ENCODE results near the gene DOK7. TPM values are rescaled to one million over a fixed set of nuclear protein-coding genes. Genes with fewer than 3 reads are reported as not detected.

Gene DOK7
- total and polyA plus RNA-seq, 2 of the 4 experiments (the other 2 are of a cell fraction) = not detected

DNA sequence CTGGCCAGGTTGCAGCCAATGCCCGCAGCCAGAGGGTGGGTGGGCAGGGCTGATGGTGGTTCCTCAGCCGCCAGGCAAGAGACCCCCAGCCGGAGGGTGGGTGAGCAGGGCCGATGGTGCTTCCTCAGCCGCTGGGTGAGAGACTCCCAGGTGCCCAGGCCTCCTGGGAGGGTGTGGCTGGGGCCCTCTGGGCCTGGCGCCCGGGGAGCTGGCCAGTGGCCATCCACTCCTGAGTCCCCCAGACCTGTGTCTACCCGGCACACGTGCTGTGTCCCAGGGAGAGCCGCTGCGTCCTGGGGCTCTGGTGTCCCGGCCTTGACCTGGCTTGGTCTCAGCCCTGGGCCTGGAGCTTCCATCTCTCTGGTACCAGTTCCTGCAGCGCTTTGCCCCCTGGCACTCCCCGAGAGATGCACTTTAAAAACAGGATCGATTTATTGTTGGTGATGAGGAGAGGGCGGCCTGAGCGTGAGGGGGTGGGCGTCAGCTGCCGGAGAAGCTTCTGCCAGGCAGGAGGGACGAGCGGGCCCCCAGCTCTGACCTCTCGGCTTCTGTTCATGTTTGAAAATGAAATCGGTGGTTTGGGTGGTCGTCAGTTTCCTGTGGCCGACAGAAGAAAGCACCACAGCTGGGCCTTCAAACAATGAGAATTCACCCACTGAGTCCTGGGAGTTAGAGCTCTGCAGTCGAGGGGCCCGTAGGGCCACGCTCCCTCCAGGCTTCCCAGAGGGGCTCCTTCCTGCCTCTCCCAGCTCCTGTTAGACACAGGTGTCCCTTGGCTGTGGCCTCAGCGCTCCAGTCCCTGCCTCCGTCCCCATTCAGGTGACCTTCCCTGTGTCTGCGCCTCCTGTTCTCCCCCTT, 6.5 kb downstream of the DOK7 start:
- DNase-seq (no peak), ATAC-seq (ENCODE audit: low read depth) (no peak)
- BruUV-seq (replicated peaks) = no TSS peak
- H4K8ac ChIP-seq (ENCODE audit: low read depth in 2 of 2, low read length in 2 of 2) = no peak overlapping the region
- H3K9me3 ChIP-seq (ENCODE audit: control insufficient read depth, insufficient read depth, low read length) = no peaks in the 10 kb centered on the region
- H2BK20ac ChIP-seq (ENCODE audit: low read depth, low read length) = no peak overlapping the region
- 0 out of 2 replicates have a peak, but pooled peaks cover 8% of the 10 kb centered on the region for H4K20me1 ChIP-seq (ENCODE audit: insufficient read depth, low read length)
- peaks cover 35% of the 10 kb centered on the region; the same call in 1 of the 2 replicates for H3K27me3 ChIP-seq (ENCODE audit: control insufficient read depth, insufficient read depth, low read length)
- dilution Hi-C loops (cut with HindIII; ENCODE audit: low sequenced_read_pairs, unreplicated experiment) (no loop called here), in situ Hi-C loops (cut with MboI; ENCODE audit: low sequenced_read_pairs) (no loop called here), intact Hi-C loops (cut with micrococcal nuclease) (no loop called here)
- no peak overlapping the region for H3K27ac ChIP-seq (ENCODE audit: insufficient read depth, low read length)
- H3K23ac ChIP-seq (ENCODE audit: low read depth, low read length) = no peak overlapping the region
- H3K9ac ChIP-seq (ENCODE audit: low read depth, low read length) = no peak overlapping the region
- 54% methylated on average over 14 of the region's 31 CpGs; no CpG with 5 or more reads in 1 of the 2 experiments for WGBS, 2 experiments (ENCODE audit: extremely low coverage in 2 of 2, insufficient read length in 1 of 2)
- H3K79me1 ChIP-seq (ENCODE audit: low read depth in 1 of 2, low read length in 2 of 2) = no peaks in the 10 kb centered on the region
- H3K14ac ChIP-seq (replicated peaks; ENCODE audit: low read depth, low read length) = no peak overlapping the region
- ChIA-PET POLR2A (ENCODE audit: unreplicated experiment) (no interaction called here), CTCF (no interaction called here)
- H2BK5ac ChIP-seq (ENCODE audit: low read depth, low read length, poor library complexity, severe bottlenecking) = no peak overlapping the region
- no peak overlapping the region for H2BK120ac ChIP-seq (ENCODE audit: low read depth, low read length)
- no peak overlapping the region for H3K4me3 ChIP-seq (ENCODE audit: insufficient read depth, low read depth, low read length)
- H3K4me1 ChIP-seq (ENCODE audit: control insufficient read depth, insufficient read depth, low read length) = no peaks in the 10 kb centered on the region
- no peak overlapping the region for H3K56ac ChIP-seq (ENCODE audit: extremely low read depth, insufficient read depth, low read length)
- no peak for TF ChIP-seq MXI1 (IDR thresholded peaks at IDR 0.05; ENCODE audit: borderline replicate concordance, low read depth, low read length)
- TF ChIP-seq, protein P1, sequence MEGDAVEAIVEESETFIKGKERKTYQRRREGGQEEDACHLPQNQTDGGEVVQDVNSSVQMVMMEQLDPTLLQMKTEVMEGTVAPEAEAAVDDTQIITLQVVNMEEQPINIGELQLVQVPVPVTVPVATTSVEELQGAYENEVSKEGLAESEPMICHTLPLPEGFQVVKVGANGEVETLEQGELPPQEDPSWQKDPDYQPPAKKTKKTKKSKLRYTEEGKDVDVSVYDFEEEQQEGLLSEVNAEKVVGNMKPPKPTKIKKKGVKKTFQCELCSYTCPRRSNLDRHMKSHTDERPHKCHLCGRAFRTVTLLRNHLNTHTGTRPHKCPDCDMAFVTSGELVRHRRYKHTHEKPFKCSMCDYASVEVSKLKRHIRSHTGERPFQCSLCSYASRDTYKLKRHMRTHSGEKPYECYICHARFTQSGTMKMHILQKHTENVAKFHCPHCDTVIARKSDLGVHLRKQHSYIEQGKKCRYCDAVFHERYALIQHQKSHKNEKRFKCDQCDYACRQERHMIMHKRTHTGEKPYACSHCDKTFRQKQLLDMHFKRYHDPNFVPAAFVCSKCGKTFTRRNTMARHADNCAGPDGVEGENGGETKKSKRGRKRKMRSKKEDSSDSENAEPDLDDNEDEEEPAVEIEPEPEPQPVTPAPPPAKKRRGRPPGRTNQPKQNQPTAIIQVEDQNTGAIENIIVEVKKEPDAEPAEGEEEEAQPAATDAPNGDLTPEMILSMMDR (conservative IDR thresholded peaks at IDR 0.05; ENCODE audit: low read depth, low read length) = no peak
- no peak for TF ChIP-seq BHLHE40 (IDR thresholded peaks at IDR 0.05; ENCODE audit: low read depth, low read length)
- TF ChIP-seq MAZ (IDR thresholded peaks at IDR 0.05; ENCODE audit: borderline replicate concordance, low read depth, low read length) = no peak
- TF ChIP-seq, protein P2, sequence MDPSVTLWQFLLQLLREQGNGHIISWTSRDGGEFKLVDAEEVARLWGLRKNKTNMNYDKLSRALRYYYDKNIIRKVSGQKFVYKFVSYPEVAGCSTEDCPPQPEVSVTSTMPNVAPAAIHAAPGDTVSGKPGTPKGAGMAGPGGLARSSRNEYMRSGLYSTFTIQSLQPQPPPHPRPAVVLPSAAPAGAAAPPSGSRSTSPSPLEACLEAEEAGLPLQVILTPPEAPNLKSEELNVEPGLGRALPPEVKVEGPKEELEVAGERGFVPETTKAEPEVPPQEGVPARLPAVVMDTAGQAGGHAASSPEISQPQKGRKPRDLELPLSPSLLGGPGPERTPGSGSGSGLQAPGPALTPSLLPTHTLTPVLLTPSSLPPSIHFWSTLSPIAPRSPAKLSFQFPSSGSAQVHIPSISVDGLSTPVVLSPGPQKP (IDR thresholded peaks at IDR 0.05; ENCODE audit: borderline replicate concordance, low read depth, low read length) = no peak
- TF ChIP-seq CEBPB (IDR thresholded peaks at IDR 0.05; ENCODE audit: low read depth, low read length) = no peak
- no peak for TF ChIP-seq SMC3 (IDR thresholded peaks at IDR 0.05; ENCODE audit: low read depth, low read length)
- TF ChIP-seq NFE2L2 (IDR thresholded peaks at IDR 0.05; ENCODE audit: low read depth, low read length) = no peak
- no peak for TF ChIP-seq FOS (IDR thresholded peaks at IDR 0.05; ENCODE audit: low read depth, low read length)
- TF ChIP-seq MAFK (IDR thresholded peaks at IDR 0.05; ENCODE audit: low read depth, low read length) = no peak
- TF ChIP-seq RCOR1 (IDR thresholded peaks at IDR 0.05; ENCODE audit: insufficient replicate concordance, low read length) = no peak
- no peak overlapping the region for H3K4me2 ChIP-seq (ENCODE audit: low read depth, low read length)
- no peak overlapping the region for H2AK9ac ChIP-seq (replicated peaks; ENCODE audit: low read depth, low read length, poor library complexity)
- H3K4ac ChIP-seq (ENCODE audit: low read depth, low read length) = no peak overlapping the region
- H3K18ac ChIP-seq (ENCODE audit: low read depth, low read length) = no peak overlapping the region
- no peaks in the 10 kb centered on the region for H3K36me3 ChIP-seq (ENCODE audit: control insufficient read depth, insufficient read depth, low read length)
- H4K91ac ChIP-seq (ENCODE audit: insufficient read depth, low read depth, low read length) = no peak overlapping the region
- H4K5ac ChIP-seq (ENCODE audit: low read depth, low read length) = no peak overlapping the region
- no peak overlapping the region for H2AFZ ChIP-seq (replicated peaks; ENCODE audit: low read length, poor library complexity)
- 0 out of 2 replicates have a peak, but pooled peaks cover 5% of the 10 kb centered on the region for H3K9me1 ChIP-seq (ENCODE audit: insufficient read depth, low read length)
- H2AK5ac ChIP-seq (ENCODE audit: low read depth, low read length) = no peak overlapping the region
- no peak overlapping the region for H2BK15ac ChIP-seq (ENCODE audit: low read depth, low read length)
